ENCODE results near the gene TTC6.

DNA sequence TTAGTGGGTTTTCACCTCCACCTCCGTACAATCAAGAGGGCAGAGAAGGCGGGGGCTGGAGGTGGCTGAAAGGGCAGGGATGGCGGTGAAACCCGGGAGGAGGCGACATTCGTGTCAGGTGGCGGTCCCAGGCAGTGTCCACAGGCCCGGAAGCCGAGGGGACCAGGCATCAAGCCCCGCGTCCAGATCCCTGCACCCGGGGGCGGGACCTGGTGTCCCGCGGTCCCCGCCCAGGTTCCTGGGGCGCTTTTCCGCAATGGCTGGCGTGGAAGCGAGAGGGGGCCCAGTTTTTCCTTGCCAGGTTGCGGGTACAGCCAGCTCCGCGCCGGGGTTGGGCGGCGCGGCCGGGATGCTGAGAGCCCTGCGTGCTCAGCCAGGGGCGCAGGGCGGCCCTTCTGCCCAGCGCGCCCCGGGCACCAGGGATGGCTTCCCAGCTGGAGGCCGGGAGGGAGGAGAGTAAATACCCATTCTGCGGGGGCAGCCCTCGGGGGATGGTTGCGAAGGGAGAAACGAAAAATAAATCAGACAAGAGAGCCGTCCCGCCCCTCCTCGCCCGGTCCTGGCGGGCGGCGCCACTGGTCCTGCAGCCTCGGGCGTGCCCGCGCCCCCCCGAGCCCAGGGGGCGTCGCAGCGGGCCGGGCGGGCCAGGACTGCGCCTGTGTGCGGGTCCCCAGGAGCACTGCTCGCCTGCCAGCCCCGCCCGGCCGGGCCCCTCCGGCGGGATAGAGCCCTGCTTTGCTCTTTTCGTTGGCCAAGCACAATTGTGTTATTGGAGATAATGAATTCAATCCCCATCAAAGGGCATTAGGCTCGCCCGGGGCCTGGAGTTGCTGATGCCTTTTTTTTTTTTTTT is 11.8 kb upstream of the TTC6 start:
- TF ChIP-seq EZH2 (IDR thresholded peaks at IDR 0.05; ENCODE audit: insufficient read depth, poor library complexity, severe bottlenecking) (no peak), EZH2phosphoT487 (IDR thresholded peaks at IDR 0.05; ENCODE audit: insufficient read depth, low read depth) (0 out of 2 replicates have a peak, but pooled peaks have one; percentile 28)
